GM21529 (cell line): Measurements from ENCODE around the gene CLCF1.

ENCODE experiments used
- ATAC-seq: cut with Tn5 transposase; IDR thresholded peaks from one replicate; pipeline ENCODE4 v1.9.1; 2021; ENCODE audit not compliant: unreplicated experiment

Gene CLCF1

GRCh38 chr11:67372993-67373647 lies at the start of gene CLCF1:
Gene CLCF1, minus strand, starts transcription at chr11:67373598. Its CDS starts 59 bp downstream, at chr11:67373539.
- ATAC-seq = no peak

- ATAC-seq = no peak
These were observed 49.5 kb upstream of the CLCF1 start for GRCh38 chr11:67422891-67423290.

GRCh38 chr11:67421430-67422031 lies 48.1 kb upstream of the CLCF1 start:
- ATAC-seq = no peak

GRCh38 chr11:67420646-67421429 lies 47.4 kb upstream of the CLCF1 start:
- peak; percentile 90 for ATAC-seq

- ATAC-seq = no peak
These were observed 46.8 kb upstream of the CLCF1 start for GRCh38 chr11:67420147-67420645.

GRCh38 chr11:67419325-67420049 lies 46.1 kb upstream of the CLCF1 start:
- ATAC-seq = no peak

- no peak for ATAC-seq
These were observed 45.3 kb upstream of the CLCF1 start for GRCh38 chr11:67418476-67419281.

GRCh38 chr11:67417425-67417824 lies 44.0 kb upstream of the CLCF1 start:
- no peak for ATAC-seq

GRCh38 chr11:67416416-67417335 lies 43.3 kb upstream of the CLCF1 start:
- ATAC-seq = no peak

GRCh38 chr11:67415501-67416304 lies 42.3 kb upstream of the CLCF1 start, which contains the start of gene CARNS1:
Gene CARNS1, plus strand, starts transcription at chr11:67415678. Its CDS starts 522 bp downstream, at chr11:67416200.
- ATAC-seq = no peak

- no peak for ATAC-seq
These were observed 40.0 kb upstream of the CLCF1 start for GRCh38 chr11:67413266-67413849.

GRCh38 chr11:67412495-67413179 lies 39.2 kb upstream of the CLCF1 start:
- no peak for ATAC-seq

- ATAC-seq = no peak
These were observed 38.4 kb upstream of the CLCF1 start for GRCh38 chr11:67411785-67412152.

GRCh38 chr11:67410984-67411784 lies 37.8 kb upstream of the CLCF1 start:
- ATAC-seq = no peak

- no peak for ATAC-seq
These were observed 37.0 kb upstream of the CLCF1 start for GRCh38 chr11:67410369-67410831.

- ATAC-seq = no peak
These were observed 36.5 kb upstream of the CLCF1 start for GRCh38 chr11:67409781-67410368.
